ENCODE measurements around the gene CLIC4. TPM values are rescaled to one million over a fixed set of nuclear protein-coding genes. Genes with fewer than 3 reads are reported as not detected.

CLIC4 gene
- total and polyA plus RNA-seq, 4 donors, result 15.0 to 40.7 (median 28.4) TPM

DNA sequence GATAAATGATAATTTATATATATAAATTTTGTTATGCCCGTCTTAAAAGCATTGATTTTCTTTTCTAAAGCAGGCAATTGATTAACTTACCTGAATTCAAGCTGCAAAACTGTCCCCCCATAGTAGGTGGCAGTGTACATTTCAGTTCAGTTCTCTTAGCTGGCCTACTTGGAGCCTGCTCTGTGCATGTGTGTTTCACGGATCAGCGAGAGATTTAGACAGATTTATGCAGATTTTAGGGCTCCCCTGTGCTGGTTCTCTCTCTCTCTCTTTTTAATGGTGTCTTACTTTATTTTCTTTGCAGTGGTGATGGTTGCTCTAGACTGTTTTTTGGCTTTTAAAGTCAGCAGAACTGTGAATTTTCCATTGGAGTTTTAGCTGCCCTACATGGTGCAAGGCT is 30.7 kb downstream of the CLIC4 start:
- no peak for DNase-seq (ENCODE audit: low spot score)
- peaks cover 10 to 34% (median 31%) of the 10 kb centered on the region in 4 donors for H3K4me1 ChIP-seq (ENCODE audit: control insufficient read depth in 4 of 4, insufficient read depth in 4 of 4, low read length in 3 of 4)
- no peak overlapping the region for H3K27ac ChIP-seq (ENCODE audit: low read depth in 1 of 2, low read length in 2 of 2)
- no peak overlapping the region for H3K4me3 ChIP-seq (ENCODE audit: low read depth in 1 of 3, low read length in 3 of 3)
- H3K36me3 ChIP-seq (ENCODE audit: control insufficient read depth in 4 of 4, insufficient read depth in 3 of 4, low read depth in 1 of 4, low read length in 3 of 4), result no peaks in the 10 kb centered on the region
- H3K27me3 ChIP-seq (ENCODE audit: control insufficient read depth in 4 of 4, insufficient read depth in 4 of 4, low read length in 3 of 4), result no peaks in the 10 kb centered on the region
- TF ChIP-seq TAF1 (conservative IDR thresholded peaks at IDR 0.05) (no peak), FOXA2 (IDR thresholded peaks at IDR 0.05) (no peak), JUND (IDR thresholded peaks at IDR 0.05) (no peak), HNF4A (conservative IDR thresholded peaks at IDR 0.05) (no peak), REST (IDR thresholded peaks at IDR 0.05) (no peak), CTCF (IDR thresholded peaks at IDR 0.05; ENCODE audit: low read depth, low read length, missing input control) (no peak), HNF4G (IDR thresholded peaks at IDR 0.05) (no peak), RAD21 (IDR thresholded peaks at IDR 0.05) (no peak), EGR1 (IDR thresholded peaks at IDR 0.05; ENCODE audit: low read depth in 2 of 2) (no peak), YY1 (IDR thresholded peaks at IDR 0.05) (no peak), SP1 (IDR thresholded peaks at IDR 0.05) (no peak), ATF3 (IDR thresholded peaks at IDR 0.05) (no peak), NR2F2 (IDR thresholded peaks at IDR 0.05) (no peak)
- TF ChIP-seq, protein P1, sequence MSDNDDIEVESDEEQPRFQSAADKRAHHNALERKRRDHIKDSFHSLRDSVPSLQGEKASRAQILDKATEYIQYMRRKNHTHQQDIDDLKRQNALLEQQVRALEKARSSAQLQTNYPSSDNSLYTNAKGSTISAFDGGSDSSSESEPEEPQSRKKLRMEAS (IDR thresholded peaks at IDR 0.05), result no peak
- WGBS, result 76% methylated on average over 3 of the region's 3 CpGs
- no peak overlapping the region for H3K9ac ChIP-seq (ENCODE audit: low read depth in 1 of 2, low read length in 2 of 2)
- H3K9me3 ChIP-seq (ENCODE audit: control insufficient read depth in 4 of 4, low read length in 3 of 4), result no peaks in the 10 kb centered on the region

DNA sequence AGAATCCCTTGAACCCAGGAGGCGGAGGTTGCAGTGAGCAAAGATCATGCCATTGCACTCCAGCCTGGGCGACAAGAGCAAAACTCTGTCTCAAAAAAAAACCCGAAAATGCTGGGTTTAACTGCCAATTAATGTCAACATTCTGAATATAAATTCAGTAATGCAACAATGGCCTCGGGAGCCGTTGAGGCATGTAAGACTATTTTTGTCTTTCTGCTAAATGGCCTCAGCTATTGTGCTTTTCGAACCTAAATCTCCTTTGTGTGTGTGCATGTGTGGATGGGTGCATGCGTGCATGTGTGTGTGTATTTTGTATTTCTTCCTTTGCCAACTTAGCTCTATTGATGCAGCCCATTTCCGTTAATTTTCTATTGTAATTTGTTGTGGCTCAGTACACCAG is 31.6 kb downstream of the CLIC4 start:
- TF ChIP-seq RXRA (IDR thresholded peaks at IDR 0.05) (no peak), RAD21 (IDR thresholded peaks at IDR 0.05) (no peak), YY1 (IDR thresholded peaks at IDR 0.05) (no peak), NR2F2 (IDR thresholded peaks at IDR 0.05) (no peak), FOXA1 (IDR thresholded peaks at IDR 0.05) (no peak), CTCF (IDR thresholded peaks at IDR 0.05; ENCODE audit: low read depth, low read length, missing input control) (no peak), ZBTB33 (IDR thresholded peaks at IDR 0.05) (no peak), HNF4A (conservative IDR thresholded peaks at IDR 0.05) (no peak), REST (IDR thresholded peaks at IDR 0.05) (no peak), HNF4G (IDR thresholded peaks at IDR 0.05) (no peak), FOXA2 (IDR thresholded peaks at IDR 0.05) (no peak), GABPA (IDR thresholded peaks at IDR 0.05 in 1 of 2, conservative IDR thresholded peaks at IDR 0.05 in 1 of 2) (no peak), JUND (IDR thresholded peaks at IDR 0.05) (no peak), EGR1 (IDR thresholded peaks at IDR 0.05; ENCODE audit: low read depth in 2 of 2) (no peak)
- H3K36me3 ChIP-seq (ENCODE audit: control insufficient read depth in 4 of 4, insufficient read depth in 3 of 4, low read depth in 1 of 4, low read length in 3 of 4), result no peaks in the 10 kb centered on the region
- H3K9ac ChIP-seq (ENCODE audit: low read depth in 1 of 2, low read length in 2 of 2), result no peak overlapping the region
- no peak overlapping the region for H3K4me3 ChIP-seq (ENCODE audit: low read depth in 1 of 3, low read length in 3 of 3)
- H3K27me3 ChIP-seq (ENCODE audit: control insufficient read depth in 4 of 4, insufficient read depth in 4 of 4, low read length in 3 of 4), result no peaks in the 10 kb centered on the region
- 87% methylated on average over 8 of the region's 8 CpGs for WGBS
- H3K9me3 ChIP-seq (ENCODE audit: control insufficient read depth in 4 of 4, low read length in 3 of 4), result no peaks in the 10 kb centered on the region
- no peak overlapping the region for H3K27ac ChIP-seq (ENCODE audit: low read depth in 1 of 2, low read length in 2 of 2)
- DNase-seq (ENCODE audit: low spot score), result no peak
- peaks cover 10 to 32% (median 30%) of the 10 kb centered on the region in 4 donors for H3K4me1 ChIP-seq (ENCODE audit: control insufficient read depth in 4 of 4, insufficient read depth in 4 of 4, low read length in 3 of 4)
